Neural cell (in vitro differentiated cells): Measurements from ENCODE around the gene KLC3. TPM values are rescaled to one million over a fixed set of nuclear protein-coding genes. Genes with fewer than 3 reads are reported as not detected.

ENCODE experiments used
- H2AFZ ChIP-seq: fragments of 200-600, 300-800 bp; sonication (generic), shearing (Covaris generic); 2 replicates; pipeline ENCODE4 v1.6.0; 2014; ENCODE audit warnings: low read depth, mild to moderate bottlenecking, antibody characterized with exemption, low read length, moderate library complexity
- H3F3A ChIP-seq: fragments of 200-600 bp; shearing (Covaris generic); 2 replicates; pipeline ENCODE4 v1.6.1; 2016; ENCODE audit warnings: mild to moderate bottlenecking, moderate library complexity, mixed read lengths, antibody characterized with exemption, low read length; ENCODE audit not compliant: insufficient read depth, poor library complexity, severe bottlenecking
- H3K27ac ChIP-seq: fragments of 200-600, 300-800 bp; sonication (generic), shearing (Covaris generic); 2 replicates; pipeline ENCODE4 v1.5.1; 2014; ENCODE audit warnings: mild to moderate bottlenecking, low read length, moderate library complexity
- H3K27me3 ChIP-seq: fragments of 300-800, 200-600 bp; sonication (generic), shearing (Covaris generic); 2 replicates; pipeline ENCODE4 v1.6.0; 2014; ENCODE audit warnings: mild to moderate bottlenecking, low read depth, low read length, moderate library complexity; ENCODE audit not compliant: insufficient read depth
- H3K36me3 ChIP-seq: fragments of 300-800, 200-600 bp; sonication (generic), shearing (Covaris generic); 2 replicates; pipeline ENCODE4 v1.5.1; 2014; ENCODE audit warnings: mild to moderate bottlenecking, antibody characterized with exemption, low read length, moderate library complexity; ENCODE audit not compliant: insufficient read depth
- H3K4me2 ChIP-seq: fragments of 300-800, 200-600 bp; sonication (generic), shearing (Covaris generic); 2 replicates; pipeline ENCODE4 v1.6.0; 2014; ENCODE audit warnings: mild to moderate bottlenecking, low read length
- H3K4me3 ChIP-seq: fragments of 300-800, 200-600 bp; sonication (generic), shearing (Covaris generic); 2 replicates; pipeline ENCODE4 v1.5.1; 2014; ENCODE audit warnings: mild to moderate bottlenecking, low read length, moderate library complexity
- H3K79me2 ChIP-seq: fragments of 200-600 bp; shearing (Covaris generic); replicated peaks from 2 replicates; pipeline ENCODE4 v1.6.0; 2014; ENCODE audit warnings: mild to moderate bottlenecking, low read length, moderate library complexity; ENCODE audit not compliant: insufficient read depth
- H3K9ac ChIP-seq: fragments of 300-800, 200-600 bp; sonication (generic), shearing (Covaris generic); 2 replicates; pipeline ENCODE4 v1.6.1; 2016; ENCODE audit warnings: mild to moderate bottlenecking, low read length, mixed read lengths
- H3K9me2 ChIP-seq: fragments of 200-600 bp; shearing (Covaris generic); 2 replicates; pipeline ENCODE4 v1.6.1; 2016; ENCODE audit warnings: mild to moderate bottlenecking, low read length, mixed read lengths; ENCODE audit not compliant: insufficient read depth
- H3K9me3 ChIP-seq: fragments of 200-600, 300-800 bp; sonication (generic), shearing (Covaris generic); 2 replicates; pipeline ENCODE4 v1.6.1; 2016; ENCODE audit warnings: mild to moderate bottlenecking, mixed run types, low read length, moderate library complexity, mixed read lengths
- H4K20me1 ChIP-seq: fragments of 200-600 bp; shearing (Covaris generic); 2 replicates; pipeline ENCODE4 v1.6.1; 2016; ENCODE audit warnings: mild to moderate bottlenecking, mixed run types; ENCODE audit not compliant: insufficient read depth
- EP300 ChIP-seq: fragments of 450-650 bp; conservative IDR thresholded peaks from 2 replicates; pipeline ENCODE4 v1.6.1; 2014; ENCODE audit warnings: antibody characterized with exemption, mild to moderate bottlenecking, moderate library complexity; ENCODE audit not compliant: poor library complexity, severe bottlenecking
- EZH2 ChIP-seq: fragments of 200-600, 300-800 bp; shearing (Covaris generic), sonication (generic); IDR thresholded peaks from 2 replicates; pipeline ENCODE4 v1.6.1; 2014; ENCODE audit warnings: antibody characterized with exemption, low read length, borderline replicate concordance, mild to moderate bottlenecking; ENCODE audit not compliant: insufficient read depth, poor library complexity, severe bottlenecking
- MXI1 ChIP-seq: fragments of 450-650 bp; conservative IDR thresholded peaks from 2 replicates; pipeline ENCODE4 v1.6.1; 2014; ENCODE audit warnings: antibody characterized with exemption, mild to moderate bottlenecking; ENCODE audit not compliant: poor library complexity, severe bottlenecking
- POLR2AphosphoS5 ChIP-seq: IDR thresholded peaks from 2 replicates; pipeline ENCODE4 v1.6.1; 2012
- RAD21 ChIP-seq: fragments of 450-650 bp; conservative IDR thresholded peaks from 2 replicates; pipeline ENCODE4 v1.6.1; 2014; ENCODE audit warnings: antibody characterized with exemption, mild to moderate bottlenecking, moderate library complexity
- REST ChIP-seq: IDR thresholded peaks from 2 replicates; pipeline ENCODE4 v1.6.1; 2012; ENCODE audit warnings: borderline replicate concordance
- SMC3 ChIP-seq: fragments of 450-650 bp; conservative IDR thresholded peaks from 2 replicates; pipeline ENCODE4 v1.6.1; 2014; ENCODE audit warnings: antibody characterized with exemption, mild to moderate bottlenecking, moderate library complexity; ENCODE audit not compliant: poor library complexity
- TAF1 ChIP-seq: IDR thresholded peaks from 2 replicates; pipeline ENCODE4 v1.6.1; 2012; ENCODE audit warnings: low read depth
- polyA plus RNA-seq: library from polyadenylated mRNA; depleted of rRNA; stranded (reverse); fragments of >200 nt; gene quantifications from 2 replicates; pipeline ENCODE4 v1.2.3, GENCODE V29; 2014
- TF ChIP-seq, protein P1 (sequence below): fragments of 450-650 bp; IDR thresholded peaks from 2 replicates; pipeline ENCODE4 v1.5.1; 2014; ENCODE audit warnings: antibody characterized with exemption, mild to moderate bottlenecking, moderate library complexity; ENCODE audit not compliant: poor library complexity, severe bottlenecking

KLC3 gene
- polyA plus RNA-seq, 1 donor from 2014 or later = not detected

- H3K27me3 ChIP-seq = peaks cover 28% of the 10 kb centered on the region
- H3K27ac ChIP-seq = no peak overlapping the region
- no peaks in the 10 kb centered on the region for H3K36me3 ChIP-seq
- no peak overlapping the region for H3K4me3 ChIP-seq
- H3K9ac ChIP-seq = no peak overlapping the region
- TF ChIP-seq EZH2 (no peak), POLR2AphosphoS5 (no peak), EP300 (no peak), SMC3 (no peak)
- TF ChIP-seq, protein P1, sequence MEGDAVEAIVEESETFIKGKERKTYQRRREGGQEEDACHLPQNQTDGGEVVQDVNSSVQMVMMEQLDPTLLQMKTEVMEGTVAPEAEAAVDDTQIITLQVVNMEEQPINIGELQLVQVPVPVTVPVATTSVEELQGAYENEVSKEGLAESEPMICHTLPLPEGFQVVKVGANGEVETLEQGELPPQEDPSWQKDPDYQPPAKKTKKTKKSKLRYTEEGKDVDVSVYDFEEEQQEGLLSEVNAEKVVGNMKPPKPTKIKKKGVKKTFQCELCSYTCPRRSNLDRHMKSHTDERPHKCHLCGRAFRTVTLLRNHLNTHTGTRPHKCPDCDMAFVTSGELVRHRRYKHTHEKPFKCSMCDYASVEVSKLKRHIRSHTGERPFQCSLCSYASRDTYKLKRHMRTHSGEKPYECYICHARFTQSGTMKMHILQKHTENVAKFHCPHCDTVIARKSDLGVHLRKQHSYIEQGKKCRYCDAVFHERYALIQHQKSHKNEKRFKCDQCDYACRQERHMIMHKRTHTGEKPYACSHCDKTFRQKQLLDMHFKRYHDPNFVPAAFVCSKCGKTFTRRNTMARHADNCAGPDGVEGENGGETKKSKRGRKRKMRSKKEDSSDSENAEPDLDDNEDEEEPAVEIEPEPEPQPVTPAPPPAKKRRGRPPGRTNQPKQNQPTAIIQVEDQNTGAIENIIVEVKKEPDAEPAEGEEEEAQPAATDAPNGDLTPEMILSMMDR = no peak
- H3K4me2 ChIP-seq = no peak overlapping the region
- H2AFZ ChIP-seq = no peak overlapping the region
- no peaks in the 10 kb centered on the region for H3F3A ChIP-seq
- H4K20me1 ChIP-seq = no peaks in the 10 kb centered on the region
- H3K79me2 ChIP-seq = no peaks in the 10 kb centered on the region
- no peaks in the 10 kb centered on the region for H3K9me2 ChIP-seq
- H3K9me3 ChIP-seq = no peaks in the 10 kb centered on the region
Measured at GRCh38 chr19:45336696-45337251, 3.8 kb upstream of the KLC3 start.

- Histone ChIP-seq H2AFZ (no peak overlapping the region), H3K27me3 (peaks cover 33% of the 10 kb centered on the region), H4K20me1 (no peaks in the 10 kb centered on the region), H3K27ac (no peak overlapping the region), H3F3A (no peaks in the 10 kb centered on the region), H3K9ac (no peak overlapping the region), H3K79me2 (no peaks in the 10 kb centered on the region), H3K9me3 (no peaks in the 10 kb centered on the region), H3K36me3 (no peaks in the 10 kb centered on the region), H3K4me2 (no peak overlapping the region), H3K9me2 (no peaks in the 10 kb centered on the region), H3K4me3 (no peak overlapping the region)
- TF ChIP-seq TAF1 = no peak
Measured at GRCh38 chr19:45339629-45340028, 921 bp upstream of the KLC3 start.

DNA sequence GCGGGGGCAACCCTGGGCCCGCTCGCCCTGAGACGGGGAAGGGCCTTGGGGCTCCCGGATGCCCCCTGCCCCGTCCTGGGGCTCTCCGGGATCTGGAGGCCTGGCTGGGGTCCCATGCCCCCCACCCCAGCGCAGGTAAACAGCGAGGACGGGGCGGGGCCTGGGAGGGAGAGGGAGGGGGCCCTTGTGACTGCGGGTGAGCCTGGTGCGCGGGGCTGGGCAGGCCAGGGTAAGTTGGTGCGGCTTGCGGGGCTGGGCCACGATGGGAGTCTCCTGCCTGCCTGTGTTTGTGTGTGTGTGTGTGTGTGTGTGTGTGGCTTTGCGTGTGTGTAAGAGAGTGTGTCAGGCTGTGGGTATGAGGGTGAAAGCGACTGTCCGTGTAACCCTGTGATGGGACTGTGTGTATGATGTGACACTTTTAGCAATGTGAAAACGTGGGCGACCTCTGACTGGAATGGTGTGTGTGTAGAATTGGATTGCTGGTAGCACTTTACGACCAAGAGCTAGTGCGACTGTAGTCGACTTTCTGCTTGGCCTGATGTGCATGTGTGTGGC, 426 bp downstream of the KLC3 start:
- Histone ChIP-seq H3K27me3 (peaks cover 33% of the 10 kb centered on the region), H4K20me1 (no peaks in the 10 kb centered on the region), H3K36me3 (no peaks in the 10 kb centered on the region), H3K79me2 (no peaks in the 10 kb centered on the region), H3K4me3 (peak overlapping the region; percentile 51), H3K4me2 (no peak overlapping the region), H2AFZ (no peak overlapping the region), H3K27ac (no peak overlapping the region), H3K9me3 (no peaks in the 10 kb centered on the region), H3F3A (no peaks in the 10 kb centered on the region), H3K9ac (no peak overlapping the region), H3K9me2 (no peaks in the 10 kb centered on the region)
- TF ChIP-seq RAD21 = no peak
- TF ChIP-seq EP300 = no peak
- no peak for TF ChIP-seq TAF1
- no peak for TF ChIP-seq SMC3
- no peak for TF ChIP-seq EZH2
- no peak for TF ChIP-seq REST
- TF ChIP-seq, protein P1 = no peak
- TF ChIP-seq MXI1 = no peak
- no peak for TF ChIP-seq POLR2AphosphoS5
